Measurements from ENCODE around the gene AOX1. TPM values are rescaled to one million over a fixed set of nuclear protein-coding genes. Genes with fewer than 3 reads are reported as not detected.

AOX1 gene
- total RNA-seq, 4 donors from 2014 or later, result 13.8 to 52.6 (median 33.8) TPM

GRCh38 chr2:200687922-200688920 is 102.4 kb downstream of the AOX1 start:
- Histone ChIP-seq H3K27ac (no peak overlapping the region), H3K4me1 (no peaks in the 10 kb centered on the region), H3K4me3 (no peak overlapping the region), H3K9me3 (no peaks in the 10 kb centered on the region), H3K36me3 (no peaks in the 10 kb centered on the region), H3K27me3 (no peaks in the 10 kb centered on the region)
- intact Hi-C loops (cut with DNase I; ENCODE audit: low total_unique reads), result no loop called here
- DNase-seq, result no peak
- no peak for TF ChIP-seq CTCF (IDR thresholded peaks at IDR 0.05)
- TF ChIP-seq POLR2A (IDR thresholded peaks at IDR 0.05), result no peak

- H3K9me3 ChIP-seq, result no peaks in the 10 kb centered on the region
- no peaks in the 10 kb centered on the region for H3K36me3 ChIP-seq
- DNase-seq, result no peak
- no peaks in the 10 kb centered on the region for H3K4me1 ChIP-seq
- intact Hi-C loops (cut with DNase I; ENCODE audit: low total_unique reads), result no loop called here
- H3K4me3 ChIP-seq, result no peak overlapping the region
- TF ChIP-seq POLR2A (IDR thresholded peaks at IDR 0.05) (no peak), CTCF (IDR thresholded peaks at IDR 0.05) (no peak)
- no peak overlapping the region for H3K27ac ChIP-seq
- no peaks in the 10 kb centered on the region for H3K27me3 ChIP-seq
Measured at GRCh38 chr2:200689115-200689514, 103.3 kb downstream of the AOX1 start.

- TF ChIP-seq POLR2A (IDR thresholded peaks at IDR 0.05), result no peak
- no peak for TF ChIP-seq CTCF (IDR thresholded peaks at IDR 0.05)
- Histone ChIP-seq H3K27ac (no peak overlapping the region), H3K4me3 (no peak overlapping the region), H3K36me3 (no peaks in the 10 kb centered on the region), H3K9me3 (no peaks in the 10 kb centered on the region), H3K4me1 (no peaks in the 10 kb centered on the region), H3K27me3 (no peaks in the 10 kb centered on the region)
- intact Hi-C loops (cut with DNase I; ENCODE audit: low total_unique reads), result no loop called here
- DNase-seq, result no peak
Measured at GRCh38 chr2:200693836-200694470, 108.1 kb downstream of the AOX1 start.

GRCh38 chr2:200695191-200695590 is 109.4 kb downstream of the AOX1 start:
- DNase-seq, result no peak
- Histone ChIP-seq H3K4me1 (no peaks in the 10 kb centered on the region), H3K4me3 (no peak overlapping the region), H3K27ac (no peak overlapping the region), H3K9me3 (no peaks in the 10 kb centered on the region), H3K36me3 (no peaks in the 10 kb centered on the region), H3K27me3 (no peaks in the 10 kb centered on the region)
- TF ChIP-seq POLR2A (IDR thresholded peaks at IDR 0.05) (no peak), CTCF (IDR thresholded peaks at IDR 0.05) (no peak)
- intact Hi-C loops (cut with DNase I; ENCODE audit: low total_unique reads), result no loop called here

- H3K36me3 ChIP-seq, result no peaks in the 10 kb centered on the region
- H3K27ac ChIP-seq, result no peak overlapping the region
- no peaks in the 10 kb centered on the region for H3K4me1 ChIP-seq
- intact Hi-C loops (cut with DNase I; ENCODE audit: low total_unique reads), result no loop called here
- TF ChIP-seq CTCF (IDR thresholded peaks at IDR 0.05), result no peak
- TF ChIP-seq POLR2A (IDR thresholded peaks at IDR 0.05), result no peak
- DNase-seq, result no peak
- no peak overlapping the region for H3K4me3 ChIP-seq
- H3K27me3 ChIP-seq, result no peaks in the 10 kb centered on the region
- H3K9me3 ChIP-seq, result no peaks in the 10 kb centered on the region
Measured at GRCh38 chr2:200695601-200696000, 109.8 kb downstream of the AOX1 start.

Data from uterus (tissue), 4 donors.